ENCODE data around the gene RSBN1L.

- TF ChIP-seq CTCF (IDR thresholded peaks at IDR 0.05) = no peak
- TF ChIP-seq TCF12 (IDR thresholded peaks at IDR 0.05) = no peak
- TF ChIP-seq GABPA (IDR thresholded peaks at IDR 0.05; ENCODE audit: low read depth) = no peak
- TF ChIP-seq TEAD4 (IDR thresholded peaks at IDR 0.05; ENCODE audit: borderline replicate concordance, insufficient read depth) = no peak
- TF ChIP-seq TAF1 (IDR thresholded peaks at IDR 0.05; ENCODE audit: borderline replicate concordance, low read depth, low read length) = no peak
- TF ChIP-seq ZBTB33 (IDR thresholded peaks at IDR 0.05; ENCODE audit: borderline replicate concordance, low read depth) = no peak
Observed at GRCh38 chr7:77665161-77665560, 31.1 kb upstream of the RSBN1L start.
